Measurements from ENCODE around the gene LMAN2L.

Gene LMAN2L

GRCh38 chr2:96698221-96698861, 41.5 kb downstream of the LMAN2L start:
- Histone ChIP-seq H3K4me3 (IDR thresholded peaks at IDR 0.05; ENCODE audit: insufficient read depth, low read depth, low read length) (no peak overlapping the region), H2AFZ (ENCODE audit: low read depth) (no peak overlapping the region), H3K27me3 (ENCODE audit: insufficient read depth, low read depth) (no peaks in the 10 kb centered on the region), H3K4me2 (no peak overlapping the region), H3K36me3 (ENCODE audit: insufficient read depth) (no peaks in the 10 kb centered on the region), H3K9ac (no peak overlapping the region), H3K79me2 (ENCODE audit: insufficient read depth, low read depth) (no peaks in the 10 kb centered on the region), H3K27ac (no peak overlapping the region), H3K4me1 (ENCODE audit: low read depth, poor library complexity, severe bottlenecking) (no peaks in the 10 kb centered on the region), H4K20me1 (ENCODE audit: insufficient read depth) (no peaks in the 10 kb centered on the region)
- TF ChIP-seq, protein P1, sequence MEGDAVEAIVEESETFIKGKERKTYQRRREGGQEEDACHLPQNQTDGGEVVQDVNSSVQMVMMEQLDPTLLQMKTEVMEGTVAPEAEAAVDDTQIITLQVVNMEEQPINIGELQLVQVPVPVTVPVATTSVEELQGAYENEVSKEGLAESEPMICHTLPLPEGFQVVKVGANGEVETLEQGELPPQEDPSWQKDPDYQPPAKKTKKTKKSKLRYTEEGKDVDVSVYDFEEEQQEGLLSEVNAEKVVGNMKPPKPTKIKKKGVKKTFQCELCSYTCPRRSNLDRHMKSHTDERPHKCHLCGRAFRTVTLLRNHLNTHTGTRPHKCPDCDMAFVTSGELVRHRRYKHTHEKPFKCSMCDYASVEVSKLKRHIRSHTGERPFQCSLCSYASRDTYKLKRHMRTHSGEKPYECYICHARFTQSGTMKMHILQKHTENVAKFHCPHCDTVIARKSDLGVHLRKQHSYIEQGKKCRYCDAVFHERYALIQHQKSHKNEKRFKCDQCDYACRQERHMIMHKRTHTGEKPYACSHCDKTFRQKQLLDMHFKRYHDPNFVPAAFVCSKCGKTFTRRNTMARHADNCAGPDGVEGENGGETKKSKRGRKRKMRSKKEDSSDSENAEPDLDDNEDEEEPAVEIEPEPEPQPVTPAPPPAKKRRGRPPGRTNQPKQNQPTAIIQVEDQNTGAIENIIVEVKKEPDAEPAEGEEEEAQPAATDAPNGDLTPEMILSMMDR (conservative IDR thresholded peaks at IDR 0.05; ENCODE audit: low read depth, low read length) = no peak

GRCh38 chr2:96697476-96697875, 42.4 kb downstream of the LMAN2L start:
- TF ChIP-seq, protein P1 (conservative IDR thresholded peaks at IDR 0.05; ENCODE audit: low read depth, low read length) = no peak
- Histone ChIP-seq H3K4me1 (ENCODE audit: low read depth, poor library complexity, severe bottlenecking) (no peaks in the 10 kb centered on the region), H4K20me1 (ENCODE audit: insufficient read depth) (no peaks in the 10 kb centered on the region), H3K9ac (no peak overlapping the region), H3K27ac (no peak overlapping the region), H3K79me2 (ENCODE audit: insufficient read depth, low read depth) (no peaks in the 10 kb centered on the region), H3K36me3 (ENCODE audit: insufficient read depth) (no peaks in the 10 kb centered on the region), H3K27me3 (ENCODE audit: insufficient read depth, low read depth) (no peaks in the 10 kb centered on the region), H3K4me2 (no peak overlapping the region), H3K4me3 (IDR thresholded peaks at IDR 0.05; ENCODE audit: insufficient read depth, low read depth, low read length) (no peak overlapping the region), H2AFZ (ENCODE audit: low read depth) (no peak overlapping the region)

- H3K4me2 ChIP-seq = no peak overlapping the region
- no peaks in the 10 kb centered on the region for H3K4me1 ChIP-seq (ENCODE audit: low read depth, poor library complexity, severe bottlenecking)
- TF ChIP-seq, protein P1 (conservative IDR thresholded peaks at IDR 0.05; ENCODE audit: low read depth, low read length) = no peak
Measured at GRCh38 chr2:96695602-96696001, 44.3 kb downstream of the LMAN2L start.

GRCh38 chr2:96694816-96695455, 44.9 kb downstream of the LMAN2L start:
- TF ChIP-seq, protein P1 (conservative IDR thresholded peaks at IDR 0.05; ENCODE audit: low read depth, low read length) = no peak
- H3K9ac ChIP-seq = no peak overlapping the region
- no peak overlapping the region for H3K27ac ChIP-seq
- no peak overlapping the region for H3K4me2 ChIP-seq
- no peaks in the 10 kb centered on the region for H4K20me1 ChIP-seq (ENCODE audit: insufficient read depth)
- H2AFZ ChIP-seq (ENCODE audit: low read depth) = no peak overlapping the region
- no peaks in the 10 kb centered on the region for H3K79me2 ChIP-seq (ENCODE audit: insufficient read depth, low read depth)
- no peaks in the 10 kb centered on the region for H3K36me3 ChIP-seq (ENCODE audit: insufficient read depth)
- no peak overlapping the region for H3K4me3 ChIP-seq (IDR thresholded peaks at IDR 0.05; ENCODE audit: insufficient read depth, low read depth, low read length)
- H3K4me1 ChIP-seq (ENCODE audit: low read depth, poor library complexity, severe bottlenecking) = no peaks in the 10 kb centered on the region
- H3K27me3 ChIP-seq (ENCODE audit: insufficient read depth, low read depth) = no peaks in the 10 kb centered on the region

More at GRCh38 chr2:96695602-96696001, 44.3 kb downstream of the LMAN2L start:
- H3K9ac ChIP-seq = no peak overlapping the region
- no peaks in the 10 kb centered on the region for H3K36me3 ChIP-seq (ENCODE audit: insufficient read depth)
- no peaks in the 10 kb centered on the region for H4K20me1 ChIP-seq (ENCODE audit: insufficient read depth)
- H3K79me2 ChIP-seq (ENCODE audit: insufficient read depth, low read depth) = no peaks in the 10 kb centered on the region
- no peak overlapping the region for H3K27ac ChIP-seq
- H3K27me3 ChIP-seq (ENCODE audit: insufficient read depth, low read depth) = no peaks in the 10 kb centered on the region
- H3K4me3 ChIP-seq (IDR thresholded peaks at IDR 0.05; ENCODE audit: insufficient read depth, low read depth, low read length) = no peak overlapping the region
- H2AFZ ChIP-seq (ENCODE audit: low read depth) = no peak overlapping the region

All from KMS-11 (cell line).